Heart left ventricle (tissue), 16 donors: Measurements from ENCODE around the gene FOXC1. TPM values are rescaled to one million over a fixed set of nuclear protein-coding genes. Genes with fewer than 3 reads are reported as not detected.

Experiments used
- ATAC-seq, 4 donors: fragments of 200-7000 bp; cut with Tn5 transposase; one replicate each; pipeline ENCODE4 v1.9.1; 2020 to 2022; ENCODE audit warnings: moderate library complexity in 4 of 4, mild to moderate bottlenecking in 3 of 4, moderate number of reproducible peaks in 1 of 4
- DNase-seq, 5 donors: peaks; one replicate each; pipeline ENCODE4 v3.0.0-alpha.2; 2020
- H3K27ac ChIP-seq, 12 donors: fragments of 200-600 bp; sonication (generic) in 4 of 12; one replicate each; pipeline versions ENCODE4 v1.5.0 to v1.8.0; 2016 to 2022; ENCODE audit warnings: mild to moderate bottlenecking in 2 of 12
- H3K27me3 ChIP-seq, 9 donors: fragments of 200-600 bp; sonication (generic) in 2 of 9; one replicate each; pipeline versions ENCODE4 v1.5.1 to v1.8.0; 2016 to 2022; ENCODE audit warnings: mild to moderate bottlenecking in 3 of 9
- H3K36me3 ChIP-seq, 9 donors: fragments of 200-600 bp; sonication (generic) in 2 of 9; one replicate each; pipeline versions ENCODE4 v1.5.0 to v1.8.0; 2018 to 2022; ENCODE audit warnings: mild to moderate bottlenecking in 2 of 9
- H3K4me1 ChIP-seq, 12 donors: fragments of 200-600 bp; sonication (generic) in 4 of 12; one replicate each; pipeline versions ENCODE4 v1.5.0 to v1.8.0; 2016 to 2022; ENCODE audit warnings: mild to moderate bottlenecking in 3 of 12
- H3K4me3 ChIP-seq, 12 donors: fragments of 200-600 bp; sonication (generic) in 4 of 12; one replicate each; pipeline versions ENCODE4 v1.5.0 to v1.8.0; 2017 to 2022; ENCODE audit warnings: mild to moderate bottlenecking in 9 of 12, moderate library complexity in 4 of 12
- H3K9me3 ChIP-seq, 12 donors: fragments of 200-600 bp; sonication (generic) in 4 of 12; one replicate each; pipeline versions ENCODE4 v1.5.0 to v1.8.0; 2016 to 2022; ENCODE audit warnings: mild to moderate bottlenecking in 1 of 12
- CTCF ChIP-seq, 12 donors: fragments of 200-600 bp; sonication (generic) in 4 of 12; IDR thresholded peaks; one replicate each; pipeline versions ENCODE4 v1.5.0 to v1.8.0; 2018 to 2022; ENCODE audit warnings: antibody characterized with exemption in 12 of 12, mild to moderate bottlenecking in 5 of 12
- POLR2A ChIP-seq, 2 donors: fragments of 450-650 bp; IDR thresholded peaks; one replicate each; pipeline ENCODE4 v1.6.1; 2017; ENCODE audit warnings: antibody characterized with exemption in 2 of 2, mild to moderate bottlenecking in 2 of 2, moderate library complexity in 2 of 2
- WGBS, 4 donors: extraction: QIAGEN DNeasy Blood & Tissue Kit in 2 of 4; methylation state at CpG; one replicate each; pipeline versions ENCODE4 v1.1.5 to v1.1.7; 2013 to 2018; 5-methylcytosine and 5-hydroxymethylcytosine counted together
- intact Hi-C, 10 donors: fragments of 100-400 bp; cut with DNase I; formaldehyde crosslinking; loops; one replicate each; pipeline versions ENCODE4 v1.11.1 to v1.14.2; 2022
- polyA plus RNA-seq, 2 donors: library from polyadenylated mRNA; stranded (reverse); fragments of 200-250 nt; gene quantifications; one replicate each; pipeline ENCODE4 v1.2.3, GENCODE V29; 2013
- total RNA-seq, 9 donors: library from RNA; depleted of rRNA in 2 of 9; stranded (reverse); fragments of >200 nt in 2 of 9; fragmentation: NEBNext Ultra II Directional in 3 of 9; extraction: Animal tissue kit (Norgen Biotek cat#: 25700) in 3 of 9; gene quantifications; one replicate each; pipeline versions ENCODE4 v1.1.0 to v1.2.4, GENCODE V29; 2016 to 2023
- donor health status: ischemic (EF 13 %, LVEDD 7.1; RV severe dilation, severe dysfunction).
- donor health status: healthy with polysubstance abuse.
- donor health status: DM: no; HTN: yes; CAD: no.
- donor health status: DM: no; HTN: no; CAD: no.
- donor health status: ischemic (EF 25% LVEDD 6.9; RV normal size, moderate dysfunction).
- donor health status: ischemic (EF 25% LVEDD 5.7; RV mildly dilated, moderate dysfunction).
- donor health status: healthy.
- donor health status: DM: yes; HTN: yes; CAD: no.
- donor health status: ischemic (EF 35%, LVEDD 5.7; RV mildly dilated, moderate dysfunction).
- donor health status: nonischemic (EF 11% LVEDD 7.7; RV severe dilation, severe dysfunction).
- donor health status: DM: yes; HTN: yes; CAD: no.
- donor health status: PGD.
- donor health status: ischemic (EF 29% LVEDD 5.4; RV normal size, mild dysfunction).
- donor health status: nonischemic (EF 23%, LVEDD 6.1; RV moderate dilation, normal function).

Gene FOXC1
- total and polyA plus RNA-seq, 11 donors: 1.8 to 6.3 (median 3.3) TPM

GRCh38 chr6:1622220-1622850, 12.6 kb downstream of the FOXC1 start:
- no peak for DNase-seq
- no peak for ATAC-seq
- no peak overlapping the region for H3K27ac ChIP-seq
- peaks cover 0 to 32% (median 13%) of the 10 kb centered on the region in 12 donors for H3K4me1 ChIP-seq
- no peaks in the 10 kb centered on the region for H3K9me3 ChIP-seq
- WGBS, 4 donors: 85 to 92% (median 90%) methylated on average over 9 to 15 of the region's 15 CpGs
- H3K36me3 ChIP-seq: no peaks in the 10 kb centered on the region
- TF ChIP-seq CTCF (IDR thresholded peaks at IDR 0.05): no peak
- no peak for TF ChIP-seq POLR2A (IDR thresholded peaks at IDR 0.05)
- no peak overlapping the region for H3K4me3 ChIP-seq
- intact Hi-C loops: no loop called here
- peaks cover 0 to 84% (median 34%) of the 10 kb centered on the region in 9 donors for H3K27me3 ChIP-seq

- H3K4me3 ChIP-seq: peak overlapping the region in 3 of 12 donors; percentile 64 to 86 (median 85)
- H3K27me3 ChIP-seq: peaks cover 0 to 85% (median 37%) of the 10 kb centered on the region in 9 donors
- DNase-seq (no peak), ATAC-seq (no peak)
- peaks cover 0 to 32% (median 14%) of the 10 kb centered on the region in 12 donors for H3K4me1 ChIP-seq
- H3K9me3 ChIP-seq: no peaks in the 10 kb centered on the region
- no peaks in the 10 kb centered on the region for H3K36me3 ChIP-seq
- TF ChIP-seq POLR2A (IDR thresholded peaks at IDR 0.05) (no peak), CTCF (IDR thresholded peaks at IDR 0.05) (no peak)
- 84 to 96% (median 92%) methylated on average over 8 of the region's 8 CpGs for whole genome bisulfite sequencing, 4 donors
- intact Hi-C loops: no loop called here
- H3K27ac ChIP-seq: peak overlapping the region in 1 of 12 donors; percentile 5
Observed at GRCh38 chr6:1622851-1623768, 13.4 kb downstream of the FOXC1 start.

- Histone ChIP-seq H3K4me1 (peaks cover 0 to 32% (median 15%) of the 10 kb centered on the region in 12 donors), H3K9me3 (no peaks in the 10 kb centered on the region), H3K27ac (peak overlapping the region in 7 of 12 donors; percentile 41 to 90 (median 78)), H3K36me3 (no peaks in the 10 kb centered on the region), H3K27me3 (peaks cover 0 to 79% (median 41%) of the 10 kb centered on the region in 9 donors), H3K4me3 (peak overlapping the region; percentile 34 to 86 (median 64))
- TF ChIP-seq CTCF (IDR thresholded peaks at IDR 0.05) (no peak), POLR2A (IDR thresholded peaks at IDR 0.05) (no peak)
- intact Hi-C loops: no loop called here
- 63 to 68% (median 67%) methylated on average over 12 of the region's 12 CpGs for WGBS, 4 donors
- DNase-seq (no peak), ATAC-seq (no peak)
Observed at GRCh38 chr6:1623769-1624057, 14.0 kb downstream of the FOXC1 start.
